IPS-18a (cell line): ENCODE measurements around the gene RASSF1.
A peak's percentile ranks its signal among the peaks of the same experiment; 100 is the strongest.

ENCODE experiments used
- H3K27ac ChIP-seq: one replicate; pipeline ENCODE4 v1.5.1; 2013; ENCODE audit warnings: low read length
- H3K27me3 ChIP-seq: one replicate; pipeline ENCODE4 v1.6.1; 2013; ENCODE audit warnings: mild to moderate bottlenecking, low read length; ENCODE audit not compliant: control insufficient read depth, insufficient read depth
- H3K36me3 ChIP-seq: one replicate; pipeline ENCODE4 v1.6.1; 2013; ENCODE audit warnings: low read depth, low read length; ENCODE audit not compliant: control insufficient read depth
- H3K4me1 ChIP-seq: one replicate; pipeline ENCODE4 v1.6.1; 2013; ENCODE audit warnings: low read depth, low read length; ENCODE audit not compliant: control insufficient read depth
- H3K4me3 ChIP-seq: one replicate; pipeline ENCODE4 v1.5.1; 2013; ENCODE audit warnings: low read length
- H3K9ac ChIP-seq: one replicate; pipeline ENCODE4 v1.6.1; 2013; ENCODE audit warnings: mild to moderate bottlenecking, low read length, moderate library complexity
- H3K9me3 ChIP-seq: one replicate; pipeline ENCODE4 v1.6.1; 2013; ENCODE audit warnings: low read depth, low read length; ENCODE audit not compliant: control insufficient read depth

RASSF1 gene

DNA sequence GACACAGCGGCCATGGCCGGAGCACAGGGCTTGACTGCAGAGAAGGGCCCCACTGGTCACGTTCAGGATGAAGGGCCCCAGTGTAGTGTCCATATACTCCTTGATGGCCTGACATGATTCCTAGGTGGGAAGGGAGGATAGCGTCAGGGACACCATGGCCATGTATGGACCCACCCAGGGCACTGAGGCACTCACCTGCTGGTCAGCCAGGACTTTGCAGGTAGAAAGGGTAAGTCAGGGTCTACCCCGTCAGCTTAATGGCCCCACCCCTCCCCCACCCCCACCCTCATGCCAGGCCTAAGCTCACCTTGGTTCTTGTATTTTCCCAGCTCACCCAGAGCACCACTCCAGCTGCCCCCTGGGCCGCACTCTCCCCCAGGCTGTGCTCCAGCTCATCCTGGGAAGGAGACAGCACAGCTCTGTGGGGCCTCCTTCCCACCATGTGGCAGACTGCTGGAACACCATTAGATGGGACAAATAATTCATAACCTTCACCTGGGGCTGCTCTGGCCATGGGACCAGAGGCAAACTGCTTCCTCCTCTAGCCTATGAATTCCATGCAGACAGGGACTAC is 39.9 kb downstream of the RASSF1 start:
- Histone ChIP-seq H3K27me3 (no peaks in the 10 kb centered on the region), H3K9me3 (no peaks in the 10 kb centered on the region), H3K36me3 (no peaks in the 10 kb centered on the region), H3K27ac (no peak overlapping the region), H3K4me3 (no peak overlapping the region), H3K9ac (no peak overlapping the region), H3K4me1 (peaks cover 18% of the 10 kb centered on the region)

DNA sequence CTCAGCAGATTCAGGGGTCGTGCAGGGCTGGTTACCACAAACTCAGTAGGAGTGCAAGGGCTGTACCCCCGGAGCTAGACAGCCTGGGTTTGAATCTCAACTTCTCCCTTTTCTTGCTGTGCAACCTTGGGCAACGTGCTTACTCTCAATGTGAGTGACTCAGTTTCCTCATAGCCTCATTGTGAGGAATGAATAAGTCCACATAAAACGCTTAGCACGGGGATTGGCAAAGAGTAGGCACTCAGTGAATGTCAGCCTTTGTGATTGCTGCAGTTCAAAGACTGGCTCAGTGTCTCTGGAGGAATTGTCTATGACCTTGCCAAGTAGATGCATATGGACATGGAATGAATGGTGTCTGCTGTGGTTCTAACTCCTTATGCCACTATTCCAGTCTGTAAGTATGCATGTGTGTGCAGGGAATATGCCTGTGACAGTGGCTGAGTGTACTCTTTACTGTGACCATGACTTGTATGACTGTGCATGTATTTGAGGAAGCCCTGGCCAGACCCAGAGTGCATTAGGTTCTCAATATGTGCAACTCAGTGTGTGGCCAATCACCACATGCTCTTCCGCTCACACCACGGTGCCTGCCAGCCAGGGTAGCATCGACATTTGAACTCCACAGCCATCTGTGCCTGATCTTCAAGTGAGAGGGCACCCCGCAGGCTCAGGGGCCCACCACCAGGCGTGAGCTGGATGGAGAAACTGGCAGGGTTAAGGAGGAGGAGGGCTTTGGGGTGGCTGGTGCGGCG is 40.5 kb downstream of the RASSF1 start:
- Histone ChIP-seq H3K4me1 (peaks cover 18% of the 10 kb centered on the region), H3K9ac (peak overlapping the region; percentile 24), H3K27ac (no peak overlapping the region), H3K9me3 (no peaks in the 10 kb centered on the region), H3K36me3 (no peaks in the 10 kb centered on the region), H3K27me3 (no peaks in the 10 kb centered on the region), H3K4me3 (peak overlapping the region; percentile 92)

GRCh38 chr3:50299638-50299928 is 41.1 kb downstream of the RASSF1 start:
- Histone ChIP-seq H3K27ac (no peak overlapping the region), H3K4me1 (peaks cover 18% of the 10 kb centered on the region), H3K36me3 (no peaks in the 10 kb centered on the region), H3K9me3 (no peaks in the 10 kb centered on the region), H3K27me3 (no peaks in the 10 kb centered on the region), H3K9ac (peak overlapping the region; percentile 24), H3K4me3 (peak overlapping the region; percentile 92)

DNA sequence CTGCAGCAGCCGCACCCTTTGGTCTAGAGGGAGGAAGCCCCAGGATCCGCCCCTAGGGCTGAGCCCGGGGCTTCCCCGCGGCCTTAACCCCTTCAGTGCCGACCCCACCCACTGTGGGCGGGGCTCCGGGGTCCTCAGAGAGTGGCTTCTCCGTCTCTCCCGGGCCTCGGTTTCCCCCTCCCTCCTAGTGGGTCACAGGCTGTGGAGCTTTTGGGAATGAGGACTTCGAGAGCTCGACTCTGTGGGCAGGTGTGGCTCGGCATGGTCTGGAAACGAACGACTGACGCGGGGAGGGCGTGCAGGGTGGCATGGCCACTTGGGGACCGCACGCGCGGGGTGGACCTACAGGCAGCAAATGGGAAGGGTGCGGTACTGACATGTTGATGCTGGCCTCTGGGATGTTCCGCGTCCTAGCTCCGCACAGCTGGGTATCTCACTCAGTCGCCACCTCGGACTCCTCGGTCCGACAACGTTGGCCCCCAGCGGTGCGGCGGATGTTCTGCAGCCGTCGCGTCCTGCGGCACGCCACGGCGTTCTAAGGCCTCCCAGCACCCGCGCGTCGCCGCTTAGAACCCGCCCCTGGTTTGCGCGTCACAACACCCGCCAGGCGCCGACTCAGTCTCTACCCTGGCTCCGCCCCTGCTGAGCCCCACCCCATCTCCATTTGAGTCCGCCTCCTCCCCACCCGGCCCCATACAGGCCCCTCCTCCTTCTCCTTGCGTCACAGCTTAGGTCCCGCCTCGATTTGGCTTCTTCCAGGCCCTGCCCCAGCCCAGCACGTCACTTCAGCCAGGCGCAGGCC is 41.6 kb downstream of the RASSF1 start, which contains the start of the genes HYAL3 and NAA80:
TSS of gene HYAL3 (minus strand) at position 570 of the 802 bp plus-strand sequence. CDS start 3,803 bp downstream, outside the sequence.
TSS of gene NAA80 (minus strand) at position 570 of the 802 bp plus-strand sequence. CDS start 1,942 bp downstream, outside the sequence.
- peaks cover 18% of the 10 kb centered on the region for H3K4me1 ChIP-seq
- H3K9me3 ChIP-seq: no peaks in the 10 kb centered on the region
- no peaks in the 10 kb centered on the region for H3K36me3 ChIP-seq
- peak within 1 kb of the TSS; percentile 92 for H3K4me3 ChIP-seq
- H3K27ac ChIP-seq: no peak within 1 kb of the TSS
- peak within 1 kb of the TSS; percentile 40 for H3K9ac ChIP-seq
- no peaks in the 10 kb centered on the region for H3K27me3 ChIP-seq

DNA sequence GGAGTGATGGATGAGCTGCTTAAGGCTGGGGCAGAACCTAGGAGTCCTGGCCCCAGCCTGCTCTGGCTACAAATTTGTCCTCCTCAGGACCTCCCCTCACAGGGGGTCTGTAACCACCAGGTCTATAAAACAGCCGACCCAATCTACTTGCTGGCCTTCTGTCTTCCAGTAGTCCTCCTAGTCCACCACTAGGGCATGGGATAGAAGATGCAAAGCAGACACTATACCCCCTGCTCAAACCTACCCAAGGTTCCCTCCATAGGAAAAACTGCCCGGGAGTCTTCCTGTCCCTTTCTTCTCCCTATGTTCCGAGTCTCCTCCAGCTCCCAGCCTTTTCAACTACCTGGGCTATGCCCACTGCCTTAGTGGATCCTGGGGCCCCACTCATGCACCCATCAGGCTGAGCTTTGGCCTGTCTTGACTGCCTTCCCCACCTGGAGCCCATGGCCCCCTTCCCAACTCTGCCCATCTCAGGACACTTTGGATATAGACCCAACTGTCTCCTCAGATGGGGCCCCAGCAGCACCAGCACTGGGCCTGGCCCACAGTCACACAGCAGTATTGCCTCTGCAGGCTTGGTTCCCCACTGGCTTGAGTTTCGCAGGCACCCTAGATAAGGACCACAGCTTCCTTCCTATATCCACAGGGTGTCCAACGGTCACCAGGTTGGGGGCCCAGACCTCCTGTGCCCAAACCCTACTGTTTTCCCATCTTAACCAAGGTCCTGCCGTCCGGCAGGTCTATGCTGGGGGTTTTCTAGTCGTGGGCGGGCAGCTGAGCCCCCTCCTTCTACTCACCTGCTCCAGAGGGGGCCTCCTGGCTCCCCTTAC is 42.5 kb downstream of the RASSF1 start:
- Histone ChIP-seq H3K36me3 (no peaks in the 10 kb centered on the region), H3K27ac (no peak overlapping the region), H3K27me3 (no peaks in the 10 kb centered on the region), H3K4me1 (peaks cover 10% of the 10 kb centered on the region), H3K9me3 (no peaks in the 10 kb centered on the region), H3K9ac (no peak overlapping the region), H3K4me3 (peak overlapping the region; percentile 92)

DNA sequence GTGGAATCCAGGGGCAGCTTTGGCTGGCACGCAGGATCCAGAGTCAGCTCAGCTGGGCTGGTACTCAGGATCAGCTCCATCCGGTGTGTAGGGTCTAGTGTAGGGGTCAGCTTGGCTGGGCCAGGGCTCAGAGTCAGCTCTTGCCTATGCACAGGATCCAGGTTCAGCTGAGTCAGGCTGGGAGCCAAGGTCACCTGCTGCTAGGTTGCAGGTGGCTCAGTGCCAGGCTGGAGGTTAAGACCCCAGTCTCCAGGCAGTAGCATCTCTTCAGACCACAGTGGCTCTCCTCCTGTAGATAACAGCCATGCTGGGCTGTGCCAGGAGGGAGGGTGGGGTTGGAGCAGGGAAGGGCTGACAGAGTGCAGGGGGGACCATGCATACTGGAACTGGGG is 43.3 kb downstream of the RASSF1 start:
- H3K27me3 ChIP-seq: no peaks in the 10 kb centered on the region
- no peak overlapping the region for H3K4me3 ChIP-seq
- no peak overlapping the region for H3K27ac ChIP-seq
- no peaks in the 10 kb centered on the region for H3K9me3 ChIP-seq
- H3K9ac ChIP-seq: no peak overlapping the region
- H3K36me3 ChIP-seq: no peaks in the 10 kb centered on the region
- H3K4me1 ChIP-seq: peaks cover 11% of the 10 kb centered on the region

GRCh38 chr3:50296721-50297383 is 43.8 kb downstream of the RASSF1 start:
- Histone ChIP-seq H3K9me3 (no peaks in the 10 kb centered on the region), H3K4me1 (peaks cover 11% of the 10 kb centered on the region), H3K4me3 (no peak overlapping the region), H3K9ac (no peak overlapping the region), H3K27ac (no peak overlapping the region), H3K27me3 (no peaks in the 10 kb centered on the region), H3K36me3 (no peaks in the 10 kb centered on the region)

- peaks cover 11% of the 10 kb centered on the region for H3K4me1 ChIP-seq
- H3K4me3 ChIP-seq: no peak overlapping the region
- no peak overlapping the region for H3K27ac ChIP-seq
- H3K9ac ChIP-seq: no peak overlapping the region
- no peaks in the 10 kb centered on the region for H3K9me3 ChIP-seq
- no peaks in the 10 kb centered on the region for H3K36me3 ChIP-seq
- H3K27me3 ChIP-seq: no peaks in the 10 kb centered on the region
Measured at GRCh38 chr3:50295553-50296431, 44.8 kb downstream of the RASSF1 start.

DNA sequence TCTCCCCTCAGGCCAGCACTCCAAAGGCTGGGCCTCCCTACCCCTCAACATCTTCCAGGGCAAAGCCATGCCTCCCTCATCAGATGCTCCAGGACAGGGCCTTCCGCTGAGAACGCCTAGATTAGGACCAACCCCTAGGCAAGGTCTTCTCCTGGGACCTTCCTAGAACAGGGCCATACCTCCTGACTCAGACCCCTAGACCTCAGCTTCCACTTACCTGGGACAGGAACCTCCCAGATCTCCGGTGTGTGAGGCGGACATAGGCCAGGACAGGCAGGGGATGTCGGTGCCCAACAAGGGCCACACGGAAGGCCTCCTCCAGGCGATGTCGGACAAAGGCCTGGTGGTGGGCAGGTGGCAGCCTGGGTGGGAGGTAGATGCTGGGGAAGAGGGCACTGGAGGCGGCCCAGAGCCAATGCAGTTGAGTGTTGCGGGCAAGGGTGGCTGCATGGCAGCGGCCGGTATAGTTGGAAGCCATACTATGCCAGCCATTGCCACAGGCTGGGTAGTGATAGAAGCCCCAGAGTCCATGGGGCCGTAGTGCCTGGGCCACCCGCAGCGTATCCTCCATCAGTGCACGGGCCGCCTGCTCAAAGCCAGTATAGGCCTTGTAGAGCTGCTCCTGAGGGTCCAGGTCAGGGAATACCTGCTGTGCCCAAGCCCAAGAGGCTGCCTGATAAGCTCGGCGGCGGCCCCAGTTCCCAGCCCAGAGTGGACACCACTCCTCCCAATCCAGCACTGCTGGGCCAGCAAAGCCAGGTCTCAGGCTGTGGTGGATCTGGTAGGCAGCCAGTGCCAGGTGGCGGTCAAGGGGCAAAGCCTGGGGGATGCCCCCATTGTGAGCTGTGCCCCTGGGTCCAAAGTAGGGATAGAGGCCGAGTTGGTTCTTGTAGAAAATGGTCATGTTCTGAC is 45.9 kb downstream of the RASSF1 start:
- Histone ChIP-seq H3K9ac (no peak overlapping the region), H3K27me3 (no peaks in the 10 kb centered on the region), H3K36me3 (peaks cover 4% of the 10 kb centered on the region), H3K4me1 (peaks cover 7% of the 10 kb centered on the region), H3K4me3 (no peak overlapping the region), H3K27ac (no peak overlapping the region), H3K9me3 (no peaks in the 10 kb centered on the region)
